Superior temporal gyrus (tissue), 1 donor: Measurements from ENCODE around the gene JCHAIN.

Experiments used
- DNase-seq: peaks from one replicate; pipeline ENCODE4 v3.0.0-alpha.2; 2016; ENCODE audit errors: extremely low spot score

Gene JCHAIN

GRCh38 chr4:70640192-70640591 is 26.1 kb downstream of the JCHAIN start:
- no peak for DNase-seq

GRCh38 chr4:70637239-70637913 is 28.9 kb downstream of the JCHAIN start:
- DNase-seq, result no peak

- no peak for DNase-seq
Measured at GRCh38 chr4:70634482-70634881, 31.8 kb downstream of the JCHAIN start.

- DNase-seq, result no peak
Measured at GRCh38 chr4:70632028-70632427, 34.3 kb downstream of the JCHAIN start.

GRCh38 chr4:70630162-70630561 is 36.1 kb downstream of the JCHAIN start:
- no peak for DNase-seq

GRCh38 chr4:70629469-70630090 is 36.7 kb downstream of the JCHAIN start:
- no peak for DNase-seq

GRCh38 chr4:70628444-70628843 is 37.9 kb downstream of the JCHAIN start, which contains the start of gene ENAM:
Gene ENAM, plus strand, starts transcription at chr4:70628744. Its CDS starts 757 bp downstream, at chr4:70629501.
- DNase-seq, result no peak

- no peak for DNase-seq
Measured at GRCh38 chr4:70627620-70628019, 38.7 kb downstream of the JCHAIN start.

- no peak for DNase-seq
Measured at GRCh38 chr4:70624226-70624793, 42.0 kb downstream of the JCHAIN start.

- DNase-seq, result no peak
Measured at GRCh38 chr4:70623323-70623722, 43.0 kb downstream of the JCHAIN start.

- DNase-seq, result no peak
Measured at GRCh38 chr4:70619778-70620177, 46.5 kb downstream of the JCHAIN start.

- DNase-seq, result no peak
Measured at GRCh38 chr4:70619288-70619687, 47.0 kb downstream of the JCHAIN start.

- DNase-seq, result no peak
Measured at GRCh38 chr4:70614184-70614555, 52.1 kb downstream of the JCHAIN start.

- DNase-seq, result no peak
Measured at GRCh38 chr4:70613306-70614183, 52.8 kb downstream of the JCHAIN start.

GRCh38 chr4:70608324-70608723 is 58.0 kb downstream of the JCHAIN start:
- no peak for DNase-seq

- DNase-seq, result no peak
Measured at GRCh38 chr4:70607334-70607853, 58.9 kb downstream of the JCHAIN start.

- no peak for DNase-seq
Measured at GRCh38 chr4:70606459-70606858, 59.8 kb downstream of the JCHAIN start.
